ENCODE measurements around the gene NARS2.

GRCh38 chr11:78417175-78417887 is 157.3 kb downstream of the NARS2 start, which contains the start of gene GAB2:
- TF ChIP-seq POLR2A (IDR thresholded peaks at IDR 0.05; ENCODE audit: low read length) (no peak), GATA1 (IDR thresholded peaks at IDR 0.05; ENCODE audit: low read depth, low read length) (no peak)
